ENCODE measurements around the gene IMPA2. TPM values are rescaled to one million over a fixed set of nuclear protein-coding genes. Genes with fewer than 3 reads are reported as not detected.

IMPA2 gene
- total RNA-seq, 1 experiment from 2014 or later = 113 TPM

- TF ChIP-seq ZNF219 (CRISPR knock-in tag; IDR thresholded peaks at IDR 0.05; ENCODE audit: borderline replicate concordance) (no peak), ETV6 (CRISPR knock-in tag; IDR thresholded peaks at IDR 0.05) (0 out of 2 replicates have a peak, but pooled peaks have one; percentile 35), STAT6 (CRISPR knock-in tag; conservative IDR thresholded peaks at IDR 0.05; ENCODE audit: low read depth) (no peak), RELA (CRISPR knock-in tag; IDR thresholded peaks at IDR 0.05; ENCODE audit: borderline replicate concordance) (0 out of 2 replicates have a peak, but pooled peaks have one; percentile 15), PRRX2 (CRISPR knock-in tag; IDR thresholded peaks at IDR 0.05) (no peak), TCF7 (CRISPR knock-in tag; IDR thresholded peaks at IDR 0.05; ENCODE audit: low read depth) (no peak), ZNF532 (CRISPR knock-in tag; IDR thresholded peaks at IDR 0.05; ENCODE audit: borderline replicate concordance) (no peak), GABPB1 (CRISPR knock-in tag; IDR thresholded peaks at IDR 0.05) (no peak; the same call in 1 of the 2 replicates)
- TF ChIP-seq, protein P1, sequence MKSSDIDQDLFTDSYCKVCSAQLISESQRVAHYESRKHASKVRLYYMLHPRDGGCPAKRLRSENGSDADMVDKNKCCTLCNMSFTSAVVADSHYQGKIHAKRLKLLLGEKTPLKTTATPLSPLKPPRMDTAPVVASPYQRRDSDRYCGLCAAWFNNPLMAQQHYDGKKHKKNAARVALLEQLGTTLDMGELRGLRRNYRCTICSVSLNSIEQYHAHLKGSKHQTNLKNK (CRISPR knock-in tag; IDR thresholded peaks at IDR 0.05) = 0 out of 2 replicates have a peak, but pooled peaks have one; percentile 58
Measured at GRCh38 chr18:11981543-11982366, 448 bp downstream of the IMPA2 start (continued).

GRCh38 chr18:11982981-11983380 is 1.7 kb downstream of the IMPA2 start:
- Mint-ChIP-seq H3K4me1 (peaks cover 65% of the 10 kb centered on the region), H3K27me3 (ENCODE audit: low read depth) (no peaks in the 10 kb centered on the region), H3K9me3 (no peaks in the 10 kb centered on the region), H3K27ac (peak overlapping the region; percentile 82; the same call in 1 of the 2 replicates), H3K4me3 (peak overlapping the region; percentile 96), H3K36me3 (0 out of 2 replicates have a peak, but pooled peaks cover 5% of the 10 kb centered on the region)
- ChIA-PET CTCF (interaction anchor here (1.8 to 3.9 kb wide), 2 partner anchors 12 to 56 kb away, joined by 5 to 33 read pairs; no protein-coding TSS in a partner anchor), POLR2A (interaction anchor here (3.2 kb wide), 1 partner anchor 12 kb away, joined by 29 read pairs; no protein-coding TSS in a partner anchor)
- ATAC-seq (no peak), DNase-seq (ENCODE audit: low spot score) (no peak)
- TF ChIP-seq ZNF121 (CRISPR knock-in tag; IDR thresholded peaks at IDR 0.05) = no peak
- TF ChIP-seq ZNF232 (CRISPR knock-in tag; IDR thresholded peaks at IDR 0.05) = no peak
- TF ChIP-seq JUN (CRISPR knock-in tag; IDR thresholded peaks at IDR 0.05) = no peak
- no peak for TF ChIP-seq ATF1 (CRISPR knock-in tag; IDR thresholded peaks at IDR 0.05)
- TF ChIP-seq CTCF (IDR thresholded peaks at IDR 0.05) = no peak
- TF ChIP-seq TEAD1 (CRISPR knock-in tag; IDR thresholded peaks at IDR 0.05) = no peak
- no peak for TF ChIP-seq SP1 (CRISPR knock-in tag; conservative IDR thresholded peaks at IDR 0.05)
- TF ChIP-seq HMGA2 (CRISPR knock-in tag; IDR thresholded peaks at IDR 0.05) = no peak
- TF ChIP-seq ZNF532 (CRISPR knock-in tag; IDR thresholded peaks at IDR 0.05; ENCODE audit: borderline replicate concordance) = no peak
- no peak for TF ChIP-seq ZNF423 (CRISPR knock-in tag; IDR thresholded peaks at IDR 0.05)
- no peak for TF ChIP-seq ZBTB43 (CRISPR knock-in tag; IDR thresholded peaks at IDR 0.05)
- TF ChIP-seq GTF2I (CRISPR knock-in tag; conservative IDR thresholded peaks at IDR 0.05) = no peak

Measured in WTC11 (cell line).